HL-60 (cell line): ENCODE measurements around the gene ZBED3.

Experiments
- CTCF ChIP-seq: IDR thresholded peaks from one replicate; pipeline ENCODE4 v1.5.1; 2011; ENCODE audit warnings: low read length, control low read depth, inconsistent platforms; ENCODE audit not compliant: insufficient read depth
- GABPA ChIP-seq: IDR thresholded peaks from 2 replicates; pipeline ENCODE4 v1.6.1; 2012; ENCODE audit warnings: low read depth
- POLR2AphosphoS5 ChIP-seq: IDR thresholded peaks from 2 replicates; pipeline ENCODE4 v1.6.1; 2012; ENCODE audit warnings: low read depth
- SPI1 ChIP-seq: IDR thresholded peaks from 2 replicates; pipeline ENCODE4 v1.6.1; 2012; ENCODE audit warnings: low read depth, mild to moderate bottlenecking, borderline replicate concordance
- TF ChIP-seq, protein P1 (sequence below): IDR thresholded peaks from 2 replicates; pipeline ENCODE4 v1.6.1; 2012; ENCODE audit warnings: low read depth; ENCODE audit not compliant: insufficient replicate concordance

- TF ChIP-seq, protein P1, sequence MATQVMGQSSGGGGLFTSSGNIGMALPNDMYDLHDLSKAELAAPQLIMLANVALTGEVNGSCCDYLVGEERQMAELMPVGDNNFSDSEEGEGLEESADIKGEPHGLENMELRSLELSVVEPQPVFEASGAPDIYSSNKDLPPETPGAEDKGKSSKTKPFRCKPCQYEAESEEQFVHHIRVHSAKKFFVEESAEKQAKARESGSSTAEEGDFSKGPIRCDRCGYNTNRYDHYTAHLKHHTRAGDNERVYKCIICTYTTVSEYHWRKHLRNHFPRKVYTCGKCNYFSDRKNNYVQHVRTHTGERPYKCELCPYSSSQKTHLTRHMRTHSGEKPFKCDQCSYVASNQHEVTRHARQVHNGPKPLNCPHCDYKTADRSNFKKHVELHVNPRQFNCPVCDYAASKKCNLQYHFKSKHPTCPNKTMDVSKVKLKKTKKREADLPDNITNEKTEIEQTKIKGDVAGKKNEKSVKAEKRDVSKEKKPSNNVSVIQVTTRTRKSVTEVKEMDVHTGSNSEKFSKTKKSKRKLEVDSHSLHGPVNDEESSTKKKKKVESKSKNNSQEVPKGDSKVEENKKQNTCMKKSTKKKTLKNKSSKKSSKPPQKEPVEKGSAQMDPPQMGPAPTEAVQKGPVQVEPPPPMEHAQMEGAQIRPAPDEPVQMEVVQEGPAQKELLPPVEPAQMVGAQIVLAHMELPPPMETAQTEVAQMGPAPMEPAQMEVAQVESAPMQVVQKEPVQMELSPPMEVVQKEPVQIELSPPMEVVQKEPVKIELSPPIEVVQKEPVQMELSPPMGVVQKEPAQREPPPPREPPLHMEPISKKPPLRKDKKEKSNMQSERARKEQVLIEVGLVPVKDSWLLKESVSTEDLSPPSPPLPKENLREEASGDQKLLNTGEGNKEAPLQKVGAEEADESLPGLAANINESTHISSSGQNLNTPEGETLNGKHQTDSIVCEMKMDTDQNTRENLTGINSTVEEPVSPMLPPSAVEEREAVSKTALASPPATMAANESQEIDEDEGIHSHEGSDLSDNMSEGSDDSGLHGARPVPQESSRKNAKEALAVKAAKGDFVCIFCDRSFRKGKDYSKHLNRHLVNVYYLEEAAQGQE, result no peak
- no peak for TF ChIP-seq CTCF
- TF ChIP-seq POLR2AphosphoS5, result no peak
- no peak for TF ChIP-seq SPI1
- TF ChIP-seq GABPA, result no peak
Measured at GRCh38 chr5:77095189-77095588, 8.1 kb upstream of the ZBED3 start.
